Glutamatergic neuron (in vitro differentiated cells): ENCODE results near the gene PITHD1. TPM values are rescaled to one million over a fixed set of nuclear protein-coding genes. Genes with fewer than 3 reads are reported as not detected.

Experiments used
- DNase-seq: peaks from one replicate; pipeline ENCODE4 v3.0.0; 2022
- H3K27ac Mint-ChIP-seq: one replicate; pipeline ENCODE4 v1.8.0; 2020; ENCODE audit warnings: mild to moderate bottlenecking, mixed read lengths, inconsistent platforms; ENCODE audit not compliant: unreplicated experiment
- H3K27me3 Mint-ChIP-seq: one replicate; pipeline ENCODE4 v1.8.0; 2020; ENCODE audit warnings: mild to moderate bottlenecking, moderate library complexity, mixed read lengths, inconsistent platforms; ENCODE audit not compliant: unreplicated experiment
- H3K36me3 Mint-ChIP-seq: one replicate; pipeline ENCODE4 v1.8.0; 2020; ENCODE audit warnings: mild to moderate bottlenecking, mixed read lengths, inconsistent platforms; ENCODE audit not compliant: unreplicated experiment
- H3K4me1 Mint-ChIP-seq: one replicate; pipeline ENCODE4 v1.8.0; 2020; ENCODE audit warnings: mild to moderate bottlenecking, low read depth, mixed read lengths, inconsistent platforms; ENCODE audit not compliant: unreplicated experiment
- H3K4me3 Mint-ChIP-seq: one replicate; pipeline ENCODE4 v1.8.0; 2020; ENCODE audit warnings: mild to moderate bottlenecking, mixed read lengths, inconsistent platforms; ENCODE audit not compliant: unreplicated experiment
- H3K9me3 Mint-ChIP-seq: one replicate; pipeline ENCODE4 v1.8.0; 2020; ENCODE audit warnings: mild to moderate bottlenecking, moderate library complexity, mixed read lengths, inconsistent platforms; ENCODE audit not compliant: unreplicated experiment
- CTCF ChIP-seq: fragments of 200-600 bp; sonication (generic); IDR thresholded peaks from one replicate; pipeline ENCODE4 v1.5.0; 2021; ENCODE audit not compliant: partially characterized antibody, unreplicated experiment
- total RNA-seq: library from RNA; stranded (reverse); fragmentation: NEBNext Ultra II Directional; extraction: Animal tissue kit (Norgen Biotek cat#: 25700); gene quantifications from one replicate; pipeline ENCODE4 v1.2.1, GENCODE V29; 2021; ENCODE audit not compliant: unreplicated experiment

Gene PITHD1
- total RNA-seq, 1 donor from 2014 or later: 35.0 TPM

GRCh38 chr1:23816361-23816760, 38.1 kb downstream of the PITHD1 start:
- Mint-ChIP-seq H3K9me3 (no peaks in the 10 kb centered on the region), H3K27me3 (no peaks in the 10 kb centered on the region), H3K27ac (no peak overlapping the region), H3K4me1 (no peaks in the 10 kb centered on the region), H3K36me3 (no peaks in the 10 kb centered on the region), H3K4me3 (no peak overlapping the region)
- DNase-seq: no peak
- no peak for TF ChIP-seq CTCF

GRCh38 chr1:23816906-23817305, 38.7 kb downstream of the PITHD1 start:
- no peaks in the 10 kb centered on the region for H3K9me3 Mint-ChIP-seq
- no peak for TF ChIP-seq CTCF
- H3K27me3 Mint-ChIP-seq: no peaks in the 10 kb centered on the region
- no peaks in the 10 kb centered on the region for H3K36me3 Mint-ChIP-seq
- H3K27ac Mint-ChIP-seq: no peak overlapping the region
- DNase-seq: no peak
- no peaks in the 10 kb centered on the region for H3K4me1 Mint-ChIP-seq
- no peak overlapping the region for H3K4me3 Mint-ChIP-seq

GRCh38 chr1:23817633-23818032, 39.4 kb downstream of the PITHD1 start:
- no peak overlapping the region for H3K4me3 Mint-ChIP-seq
- no peaks in the 10 kb centered on the region for H3K9me3 Mint-ChIP-seq
- DNase-seq: no peak
- H3K27ac Mint-ChIP-seq: no peak overlapping the region
- TF ChIP-seq CTCF: no peak
- no peaks in the 10 kb centered on the region for H3K27me3 Mint-ChIP-seq
- no peaks in the 10 kb centered on the region for H3K36me3 Mint-ChIP-seq
- H3K4me1 Mint-ChIP-seq: no peaks in the 10 kb centered on the region

GRCh38 chr1:23823767-23824166, 45.5 kb downstream of the PITHD1 start:
- DNase-seq: no peak
- peaks cover 3% of the 10 kb centered on the region for H3K9me3 Mint-ChIP-seq
- H3K4me1 Mint-ChIP-seq: peaks cover 5% of the 10 kb centered on the region
- TF ChIP-seq CTCF: no peak
- H3K27me3 Mint-ChIP-seq: peaks cover 4% of the 10 kb centered on the region
- peak overlapping the region; percentile 97 for H3K4me3 Mint-ChIP-seq
- no peak overlapping the region for H3K27ac Mint-ChIP-seq
- H3K36me3 Mint-ChIP-seq: no peaks in the 10 kb centered on the region

- Mint-ChIP-seq H3K4me1 (peaks cover 5% of the 10 kb centered on the region), H3K4me3 (peak overlapping the region; percentile 97), H3K9me3 (peaks cover 3% of the 10 kb centered on the region), H3K27ac (peak overlapping the region; percentile 97), H3K36me3 (no peaks in the 10 kb centered on the region), H3K27me3 (peaks cover 4% of the 10 kb centered on the region)
- DNase-seq: no peak
- no peak for TF ChIP-seq CTCF
Observed at GRCh38 chr1:23824711-23825075, 46.5 kb downstream of the PITHD1 start.
